HG02571 (cell line): ENCODE results near the gene GREB1.

Source experiments
- ATAC-seq: cut with Tn5 transposase; IDR thresholded peaks from one replicate; pipeline ENCODE4 v1.9.1; 2021; ENCODE audit warnings: mild to moderate bottlenecking, moderate library complexity; ENCODE audit not compliant: unreplicated experiment

GREB1 gene

DNA sequence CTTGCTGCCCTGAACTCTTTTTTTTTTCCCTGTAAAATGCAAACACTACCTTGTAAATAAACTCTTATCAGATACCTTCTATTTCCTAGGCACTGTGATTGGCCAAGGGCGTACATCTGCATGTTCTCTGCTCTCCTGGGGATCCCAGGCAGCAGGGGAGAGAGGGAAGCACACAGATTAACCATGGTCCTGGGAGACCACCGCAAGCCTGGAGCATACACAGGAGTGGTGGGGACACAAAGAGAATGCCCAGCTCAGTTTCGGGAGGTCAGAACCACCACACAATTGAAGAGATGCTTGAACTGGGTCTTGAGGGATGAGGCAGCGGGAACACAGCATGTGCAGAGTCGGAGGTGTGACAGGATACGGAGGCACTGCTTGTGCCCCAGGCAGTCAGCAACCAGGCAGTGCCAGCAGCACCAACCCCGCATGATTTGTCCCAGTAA is 2.1 kb downstream of the GREB1 start:
- ATAC-seq: no peak

- ATAC-seq: no peak
These were observed 4.1 kb downstream of the GREB1 start for GRCh38 chr2:11537951-11538350.

DNA sequence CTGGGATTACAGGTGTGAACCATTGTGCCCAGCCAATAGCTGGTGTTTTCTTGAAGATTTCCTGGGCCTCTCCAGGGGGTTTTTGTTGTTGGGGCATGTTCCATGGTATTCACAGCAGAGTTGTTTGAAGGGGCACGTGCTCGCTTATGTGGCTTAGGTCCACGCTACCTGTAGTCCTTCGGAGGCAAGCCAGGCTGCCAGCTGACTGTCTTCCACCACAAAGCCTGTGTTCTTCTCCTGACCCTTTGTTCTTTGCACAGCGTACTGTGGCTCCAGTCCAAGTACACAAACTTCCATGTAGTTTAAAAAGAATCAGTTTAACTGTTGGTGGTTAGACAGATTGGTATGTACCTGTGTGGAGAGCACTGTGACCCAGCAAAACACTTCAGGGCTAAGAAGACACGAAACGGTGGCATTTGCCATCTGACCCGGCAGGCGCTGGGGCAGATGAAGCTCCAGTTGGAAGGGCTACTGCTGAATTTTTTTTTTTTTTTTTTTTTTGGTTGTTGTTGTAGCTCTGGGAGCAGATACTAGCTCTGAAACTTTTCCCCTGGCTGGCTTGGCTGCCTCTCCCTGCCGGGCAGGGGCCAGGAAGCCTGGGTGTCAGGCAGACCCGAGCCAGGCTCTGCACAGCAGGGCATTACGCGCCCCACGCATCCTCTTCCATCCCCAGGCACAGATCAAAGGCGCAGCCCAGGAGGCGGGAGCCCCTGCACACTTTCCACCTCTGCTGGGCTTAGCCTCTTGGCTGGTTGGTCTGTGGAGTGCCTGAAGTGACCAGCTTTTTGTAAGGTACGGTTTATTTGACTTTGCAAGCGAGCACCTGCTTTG is 5.7 kb downstream of the GREB1 start:
- ATAC-seq: no peak

DNA sequence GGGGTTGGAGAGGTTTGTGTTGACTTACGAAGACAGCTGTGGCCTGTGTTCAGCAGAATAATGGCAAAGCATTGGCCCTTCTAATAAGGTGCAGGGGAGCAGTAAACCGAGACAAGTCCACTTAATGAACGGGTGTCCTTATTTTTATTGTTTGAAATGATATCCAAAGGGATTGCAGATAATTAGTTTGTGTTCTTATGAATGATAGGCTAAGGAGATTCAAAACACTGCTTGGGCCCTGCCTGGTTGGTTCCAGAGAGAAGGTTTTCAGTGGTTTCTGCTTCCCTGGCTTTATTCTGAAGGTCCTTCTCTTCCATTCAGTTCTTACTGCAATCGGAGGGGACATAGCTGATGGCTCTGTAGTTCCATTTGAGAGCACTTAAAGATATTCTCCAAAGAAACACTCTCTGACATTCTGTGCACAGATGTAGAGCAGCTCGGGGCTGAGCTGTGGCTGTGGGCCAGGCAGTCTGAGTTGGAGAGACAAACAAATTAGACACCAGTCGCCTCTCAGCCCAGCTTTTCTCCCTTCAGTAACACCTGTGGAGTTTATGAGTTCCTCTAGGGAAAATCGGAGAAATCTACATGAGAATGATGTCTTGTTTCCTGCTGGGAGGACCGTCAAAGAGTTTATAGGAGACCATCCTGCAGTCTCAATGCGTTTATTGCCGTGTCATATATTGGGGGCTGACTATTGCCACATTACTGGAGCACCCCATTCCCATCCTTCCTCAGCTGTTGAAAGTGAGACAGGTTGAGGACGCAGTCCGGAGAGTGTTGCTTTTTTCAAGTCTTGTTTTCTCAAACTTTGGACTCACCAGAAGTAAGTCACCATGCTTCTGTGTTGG is 6.5 kb downstream of the GREB1 start:
- no peak for ATAC-seq

- no peak for ATAC-seq
These were observed 7.3 kb downstream of the GREB1 start for GRCh38 chr2:11540996-11541692.

DNA sequence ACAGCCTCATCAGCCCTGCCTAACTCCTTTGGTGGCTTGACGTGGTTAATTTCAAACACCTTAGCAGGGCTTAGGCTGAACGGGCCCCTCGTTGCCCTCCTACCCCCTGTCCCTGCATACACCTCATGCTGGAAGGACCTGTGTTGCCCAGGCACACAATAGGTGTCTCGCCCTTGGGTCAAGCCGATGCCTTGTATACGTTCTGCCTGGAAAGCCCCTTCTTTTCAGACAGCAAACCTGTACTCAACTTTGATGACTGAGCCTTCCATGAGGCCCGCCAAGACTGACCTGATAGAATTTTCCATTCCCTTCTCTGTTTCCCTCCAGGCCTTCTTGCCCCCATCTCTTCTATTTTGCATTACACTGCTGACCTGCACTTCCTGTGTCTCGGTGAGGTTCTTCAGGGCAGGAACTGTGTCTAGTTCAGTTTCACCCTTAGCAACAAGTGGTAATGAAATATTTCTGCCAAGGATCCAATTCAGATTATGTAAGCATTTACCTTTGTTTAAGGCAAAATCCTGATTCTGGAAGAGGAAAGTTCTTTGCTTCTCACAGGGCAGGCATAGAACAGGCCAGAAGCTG is 7.9 kb downstream of the GREB1 start:
- ATAC-seq: no peak

- no peak for ATAC-seq
These were observed 8.5 kb downstream of the GREB1 start for GRCh38 chr2:11542275-11542819.

GRCh38 chr2:11543337-11544216 is 9.7 kb downstream of the GREB1 start:
- no peak for ATAC-seq

DNA sequence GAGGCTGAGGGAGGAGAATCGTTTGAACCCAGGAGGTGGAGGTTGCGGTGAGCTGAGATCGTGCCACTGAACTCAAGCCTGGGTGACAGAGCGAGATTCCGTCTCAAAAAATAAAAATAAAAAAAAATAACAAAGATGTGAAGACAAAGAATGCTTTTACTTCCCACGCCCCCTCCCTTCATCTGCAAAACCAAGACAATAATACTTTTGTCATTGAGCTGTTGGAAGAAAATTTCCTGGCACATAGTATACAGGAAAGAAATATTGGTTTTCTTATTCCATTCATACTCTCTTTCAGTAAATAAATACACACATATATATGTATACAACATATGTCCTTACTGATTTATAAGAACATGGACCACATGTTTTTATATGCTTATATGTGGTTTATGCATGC is 12.2 kb downstream of the GREB1 start:
- no peak for ATAC-seq

- no peak for ATAC-seq
These were observed 14.2 kb downstream of the GREB1 start for GRCh38 chr2:11547912-11548497.

- ATAC-seq: no peak
These were observed 16.5 kb downstream of the GREB1 start for GRCh38 chr2:11550302-11550701.

DNA sequence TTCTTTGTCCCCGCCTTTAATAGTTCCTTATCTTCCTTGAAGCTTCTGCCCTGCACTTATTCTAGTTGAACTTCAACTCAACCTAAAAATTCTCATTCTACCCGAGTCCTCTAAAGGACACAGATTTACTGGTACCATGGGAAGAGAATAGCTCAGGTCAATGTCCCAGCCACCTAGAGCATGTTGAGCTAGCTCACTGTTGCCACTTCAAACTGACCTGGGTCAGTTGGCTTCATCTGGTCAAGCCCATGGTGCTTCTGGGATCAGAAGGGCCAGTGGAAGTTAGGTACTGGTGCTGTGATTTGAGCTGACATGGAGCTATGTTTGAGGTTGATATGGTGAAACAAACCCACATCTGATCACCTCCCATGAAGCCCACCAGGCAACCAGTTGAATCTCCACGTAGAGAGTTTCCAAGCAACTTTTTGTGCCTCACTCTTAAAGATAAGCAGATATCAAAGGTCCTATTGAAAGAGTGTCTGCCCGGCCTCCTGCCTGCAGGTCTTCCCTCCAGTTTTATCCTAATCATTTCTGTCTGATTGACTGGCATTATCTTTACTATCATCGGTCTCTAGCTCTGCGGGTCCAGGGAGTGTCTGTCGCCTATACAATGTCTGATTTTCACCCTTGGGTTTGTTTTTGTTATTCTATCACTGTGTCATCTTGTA is 17.2 kb downstream of the GREB1 start:
- ATAC-seq: no peak

- no peak for ATAC-seq
These were observed 17.9 kb downstream of the GREB1 start for GRCh38 chr2:11551569-11552259.

GRCh38 chr2:11552260-11552638 is 18.4 kb downstream of the GREB1 start:
- no peak for ATAC-seq

- ATAC-seq: no peak
These were observed 20.0 kb downstream of the GREB1 start for GRCh38 chr2:11553661-11554398.

- no peak for ATAC-seq
These were observed 20.5 kb downstream of the GREB1 start for GRCh38 chr2:11554399-11554716.

DNA sequence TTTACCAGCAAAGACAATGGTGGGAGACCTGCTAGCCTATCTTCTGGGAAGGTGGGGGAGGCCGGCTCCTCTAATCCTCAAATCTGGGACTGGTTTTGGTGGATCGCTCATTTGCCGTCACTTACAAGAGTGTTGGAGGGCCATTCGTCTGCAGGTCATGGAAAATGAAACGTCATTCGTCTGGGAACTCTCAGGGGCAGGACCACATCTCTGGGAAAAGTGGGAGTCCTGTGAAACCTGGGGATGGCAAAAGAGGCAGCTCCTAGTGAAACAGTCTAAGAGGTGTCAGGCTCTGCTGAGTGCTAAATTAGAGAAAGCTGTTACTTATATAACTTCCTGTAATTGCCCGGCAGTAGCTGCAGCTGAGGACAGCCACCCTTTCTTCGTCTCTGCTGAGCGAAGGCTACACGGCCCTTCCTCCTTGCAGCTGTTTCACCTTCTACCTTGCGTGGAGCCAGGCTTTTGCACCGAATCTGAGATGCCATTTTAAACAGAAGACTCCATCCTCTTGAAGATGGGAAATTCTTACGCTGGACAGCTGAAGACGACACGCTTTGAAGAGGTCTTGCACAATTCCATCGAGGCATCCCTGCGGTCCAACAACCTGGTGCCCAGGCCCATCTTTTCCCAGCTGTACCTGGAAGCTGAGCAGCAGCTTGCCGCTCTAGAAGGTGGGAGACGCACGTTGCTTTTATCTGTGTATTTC is 22.4 kb downstream of the GREB1 start:
- no peak for ATAC-seq
